H1 (cell line): ENCODE results near the gene SLC1A3. TPM values are rescaled to one million over a fixed set of nuclear protein-coding genes. Genes with fewer than 3 reads are reported as not detected.

ENCODE experiments used
- ASH2L ChIP-seq: fragments of 200-600, 300-600 bp; sonication (generic); IDR thresholded peaks from one replicate; pipeline ENCODE4 v1.7.1; 2017; ENCODE audit warnings: low read length
- CHD1 ChIP-seq: IDR thresholded peaks from 2 replicates; pipeline ENCODE4 v1.6.1; 2012; ENCODE audit warnings: low read depth, low read length, improper control_type of control experiment
- HDAC2 ChIP-seq, 2 experiments: fragments of 300-600 bp in 1 of 2; sonication (generic) in 1 of 2; IDR thresholded peaks; 2 replicates each; pipeline ENCODE4 v1.6.1; 2011 to 2012; ENCODE audit warnings: low read depth in 2 of 2, low read length in 2 of 2, mild to moderate bottlenecking in 2 of 2, moderate library complexity in 2 of 2, borderline replicate concordance in 1 of 2, inconsistent platforms in 1 of 2
- USF2 ChIP-seq: IDR thresholded peaks from 2 replicates; pipeline ENCODE4 v1.6.1; 2011; ENCODE audit warnings: low read length, improper control_type of control experiment
- polyA plus RNA-seq, 7 experiments: library from polyadenylated mRNA; depleted of rRNA in 3 of 7; stranded (reverse) in 5 of 7; unstranded in 2 of 7; fragments of >200 nt in 5 of 7; fragments of 200-250 nt in 2 of 7; gene quantifications; 1 replicate in 5 of 7; 2 replicates in 1 of 7; 4 replicates in 1 of 7; pipeline versions ENCODE4 v1.2.1 to v1.2.3, GENCODE V29; 2011 to 2013; ENCODE audit warnings: missing spikeins in 2 of 7, mixed read lengths in 2 of 7
- total RNA-seq: library from RNA; stranded (reverse); fragmentation: NEBNext Ultra II Directional; extraction: Animal tissue kit (Norgen Biotek cat#: 25700); gene quantifications from 2 replicates; pipeline ENCODE4 v1.2.1, GENCODE V29; 2021

SLC1A3 gene
- total and polyA plus RNA-seq, 2 of the 8 experiments (the other 6 are each of a cell fraction or from before 2014, with no cell fraction given), result 26.7 to 35.3 TPM

- TF ChIP-seq HDAC2 (IDR thresholded peaks at IDR 0.05; ENCODE audit: borderline replicate concordance in 1 of 2, low read depth in 2 of 2, low read length in 2 of 2) (no peak), CHD1 (no peak), ASH2L (no peak), USF2 (no peak)
Observed at GRCh38 chr5:36721664-36722235, 115.3 kb downstream of the SLC1A3 start (continued).
